CD4-positive, alpha-beta T cell treated with Interleukin-17A for 4 hours (primary cell): ENCODE data around the gene PDZD7.
A peak's percentile ranks its signal among the peaks of the same experiment; 100 is the strongest.

Experiments used
- DNase-seq: peaks from one replicate; pipeline ENCODE4 v3.0.0-alpha.2; 2020; ENCODE audit warnings: mixed read lengths

Gene PDZD7

DNA sequence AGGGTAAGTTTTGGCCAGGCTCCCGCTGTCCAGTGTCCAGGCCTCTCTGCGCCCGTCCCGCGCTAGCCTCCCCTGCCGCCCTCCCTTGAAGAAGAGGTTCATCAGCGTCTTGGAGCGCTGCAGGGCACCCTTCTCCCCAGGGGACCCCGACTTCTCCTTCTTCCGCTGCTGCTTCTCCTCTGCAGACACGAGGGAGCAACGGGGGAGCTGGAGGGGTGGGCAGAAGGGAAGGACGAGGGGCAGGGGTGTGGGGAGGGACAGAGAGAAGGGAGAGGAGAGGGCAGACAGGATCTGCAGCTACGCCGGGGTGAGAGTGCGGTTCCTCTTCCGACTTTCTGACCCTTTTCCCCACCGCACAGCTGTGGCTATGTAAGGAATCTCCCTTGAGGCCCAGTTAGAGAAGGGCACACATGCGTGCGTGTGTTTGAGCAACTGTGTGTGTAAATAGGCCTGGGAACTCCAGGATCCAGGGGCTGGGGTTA is 12.8 kb downstream of the PDZD7 start:
- no peak for DNase-seq

DNA sequence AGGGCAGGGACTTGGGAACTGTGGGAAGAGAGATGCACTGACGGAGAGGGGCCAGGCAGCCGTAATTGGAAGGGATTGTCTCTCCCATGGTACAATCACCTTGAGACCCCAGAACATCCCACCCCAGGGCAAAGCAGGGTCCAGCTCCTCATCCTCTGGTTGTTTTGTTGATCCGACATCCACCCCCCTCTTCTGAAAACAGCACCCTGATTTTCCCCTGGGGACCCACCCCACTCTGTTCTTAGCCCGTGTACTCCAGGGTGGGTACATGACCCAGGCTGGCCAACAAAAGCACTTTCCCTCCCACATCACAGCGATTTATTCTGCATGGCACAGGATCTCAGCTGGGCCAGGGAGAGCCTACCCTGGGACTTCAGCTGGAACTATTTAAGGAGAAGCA is 14.1 kb downstream of the PDZD7 start:
- DNase-seq: no peak

DNA sequence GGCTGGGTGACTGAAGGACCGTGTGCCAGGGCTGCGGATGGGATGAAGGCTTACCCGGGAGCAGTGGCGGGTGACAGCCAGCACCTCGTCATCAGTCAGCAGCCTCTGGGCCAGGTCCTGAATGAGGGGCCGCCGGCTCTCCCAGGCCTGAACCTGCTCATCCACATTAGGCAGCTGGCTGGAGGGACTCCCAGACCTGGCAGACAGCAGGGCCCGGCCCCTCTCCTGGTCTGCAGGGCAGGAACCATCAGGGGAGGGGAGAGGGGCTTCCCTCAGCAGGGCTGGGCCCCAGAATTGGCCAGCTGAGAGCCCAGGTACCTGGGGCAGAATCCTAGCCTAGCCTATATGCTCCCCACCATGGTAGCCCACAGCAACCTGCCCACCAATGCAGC is 15.4 kb downstream of the PDZD7 start:
- DNase-seq: no peak

DNA sequence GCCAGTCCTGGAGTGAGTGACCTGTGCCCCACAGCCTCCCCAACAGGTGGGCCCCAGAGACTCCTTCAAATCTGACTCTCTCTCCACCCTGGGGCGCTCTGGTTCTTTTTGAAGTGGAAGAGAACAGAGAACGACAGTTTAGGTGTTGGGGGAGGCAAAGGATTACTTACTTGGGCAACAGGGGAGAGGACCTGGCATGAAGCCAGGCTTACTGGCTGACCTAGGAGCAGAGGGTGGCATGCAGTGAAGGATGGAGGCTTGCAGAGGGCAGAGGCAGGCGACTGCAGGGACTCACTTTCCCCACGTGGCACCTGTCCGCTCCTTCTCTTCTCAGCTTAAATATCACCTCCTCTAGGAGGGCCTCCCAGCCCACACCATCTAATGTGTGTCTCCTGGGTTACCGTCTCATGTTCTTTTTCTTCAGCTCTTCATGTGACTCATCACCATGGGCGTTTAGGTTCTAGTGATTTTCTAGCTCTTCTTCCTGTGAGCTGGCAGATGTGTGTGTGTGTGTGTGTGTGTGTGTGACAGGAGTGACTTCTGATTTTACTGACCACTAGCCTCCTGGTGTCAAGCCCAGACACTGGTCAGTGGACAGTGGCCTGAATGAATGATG is 15.9 kb downstream of the PDZD7 start:
- DNase-seq: no peak

DNA sequence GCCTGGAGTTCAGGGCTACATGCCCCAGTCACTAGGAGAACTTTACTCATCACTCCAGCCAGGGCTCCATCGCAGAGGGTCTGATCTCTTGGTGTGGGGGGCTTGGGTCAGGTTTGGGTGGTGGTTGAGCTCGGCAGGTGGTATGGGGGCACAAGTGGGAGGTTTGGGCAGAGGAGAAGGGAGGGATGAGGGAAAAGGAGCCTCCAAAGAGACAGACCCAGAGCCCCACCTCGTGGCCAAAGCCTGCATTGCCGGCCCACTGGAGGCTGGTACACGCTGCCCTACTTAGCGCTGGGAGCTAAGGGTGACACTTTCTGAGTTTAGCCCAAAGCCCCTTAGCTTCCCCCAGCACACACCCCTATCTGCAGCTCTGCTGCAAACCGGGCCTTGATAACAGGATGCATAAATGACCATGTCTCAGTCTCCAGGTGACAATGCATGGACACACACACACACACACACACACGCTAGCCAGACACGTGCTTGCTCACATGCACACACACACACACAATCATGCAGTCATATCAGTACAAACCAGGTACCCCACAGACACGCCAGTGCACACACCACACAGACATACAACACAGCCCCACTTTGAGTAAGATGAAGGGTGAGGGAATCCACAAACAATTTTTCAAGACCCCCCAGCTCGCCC is 16.6 kb downstream of the PDZD7 start:
- peak; percentile 86 for DNase-seq

DNA sequence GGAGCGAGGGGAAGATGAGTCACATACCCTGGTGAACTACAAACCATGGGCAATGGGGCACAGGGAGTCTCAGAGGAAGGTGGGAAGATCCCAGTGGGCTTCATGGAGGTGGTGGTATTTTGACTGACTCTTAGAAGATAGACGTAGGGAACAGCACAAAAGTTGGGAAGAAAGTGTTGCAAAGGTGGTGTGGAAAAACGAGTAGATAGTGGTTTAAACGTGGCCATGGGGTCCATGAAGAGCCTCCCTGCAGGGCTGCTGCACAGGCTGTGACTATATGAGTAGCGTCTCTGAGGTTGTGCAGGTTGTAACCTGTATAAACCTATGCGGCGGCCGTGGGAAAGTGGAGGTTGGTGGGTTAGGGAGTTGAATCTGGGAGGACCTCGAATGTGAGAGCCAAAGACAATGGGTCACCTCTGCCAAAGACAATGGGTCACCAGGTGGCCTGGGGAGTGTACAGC is 17.5 kb downstream of the PDZD7 start:
- DNase-seq: no peak

DNA sequence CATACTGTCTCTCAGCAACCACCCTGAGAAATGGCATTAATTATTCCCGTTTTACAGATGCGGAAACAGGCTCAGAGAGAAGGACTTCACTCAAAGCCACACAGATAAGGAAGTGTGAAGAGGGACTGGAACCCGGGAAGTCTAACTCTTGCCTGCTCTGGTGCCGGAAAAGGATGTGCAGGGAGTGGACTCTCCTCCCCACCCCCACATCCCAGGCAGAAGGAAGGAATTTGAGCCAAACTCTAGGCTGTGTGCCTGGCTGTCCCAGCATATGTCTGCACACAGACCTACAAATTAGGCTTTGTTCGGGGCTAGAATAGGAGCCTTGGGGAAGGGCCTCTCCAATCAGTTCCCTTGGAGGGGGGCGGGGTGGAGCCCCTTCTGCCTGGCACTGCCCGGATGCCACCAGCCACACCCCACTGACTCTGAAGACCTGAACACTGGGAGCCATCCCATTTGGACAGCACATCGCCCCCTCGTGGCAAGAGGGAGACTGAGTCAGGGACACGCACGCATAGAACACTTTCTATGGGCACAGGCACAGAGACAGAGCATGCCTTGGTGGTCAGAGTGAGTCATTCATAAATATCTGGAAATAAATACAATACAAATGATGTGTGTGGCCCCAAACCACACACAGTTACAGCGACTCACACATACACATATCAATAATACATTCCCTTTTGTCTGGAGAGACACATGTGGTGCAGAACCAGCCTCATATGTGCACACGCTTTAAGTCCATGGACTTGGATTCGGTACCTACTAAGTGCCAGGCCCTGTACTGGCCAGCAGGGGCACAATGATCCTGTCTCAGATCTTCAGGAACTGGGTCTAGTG is 18.2 kb downstream of the PDZD7 start:
- peak; percentile 85 for DNase-seq

DNA sequence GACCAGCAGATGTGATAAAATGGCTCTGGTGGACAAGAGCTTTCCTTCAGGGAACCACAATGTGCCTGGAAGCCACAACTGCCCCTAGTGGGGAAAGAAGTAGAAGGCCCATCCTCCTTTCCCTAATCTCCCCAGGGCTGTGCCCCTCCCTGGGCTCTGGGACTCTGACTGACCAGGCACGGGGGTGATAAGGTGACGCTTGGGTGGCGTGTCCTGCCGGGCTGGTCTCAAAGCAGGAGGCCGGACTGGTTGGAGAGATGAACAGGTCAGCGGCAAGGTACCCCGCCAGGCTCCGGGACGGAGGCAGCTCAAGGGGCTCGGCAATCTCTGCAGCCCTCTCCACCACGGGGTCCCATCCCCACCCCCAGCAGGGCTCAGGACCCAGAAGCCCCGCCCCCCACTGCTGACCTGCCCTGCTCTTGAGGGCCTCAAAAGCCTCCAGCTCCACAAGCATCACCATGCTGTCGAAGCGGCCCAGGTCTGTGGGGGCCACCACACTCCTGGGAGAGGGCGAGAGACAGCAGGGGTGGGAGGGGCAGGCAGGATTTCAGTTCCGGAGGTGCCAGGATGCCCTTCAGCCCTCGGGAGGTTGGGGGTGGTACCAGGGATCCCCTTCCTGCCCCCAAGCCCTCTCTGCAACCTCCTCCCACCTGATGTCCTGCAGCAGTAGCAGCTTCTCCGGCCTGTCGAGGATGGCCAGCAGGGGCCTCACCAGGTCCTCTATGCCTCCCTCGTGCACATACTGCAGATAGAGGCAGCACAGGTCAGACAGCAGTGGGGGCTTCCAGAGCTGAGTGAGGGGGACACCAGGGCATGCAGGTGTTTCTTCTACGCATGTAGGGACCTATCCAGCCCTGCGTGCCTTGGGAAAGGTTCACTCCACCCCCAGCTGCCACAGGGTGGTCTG is 19.2 kb downstream of the PDZD7 start:
- no peak for DNase-seq

DNA sequence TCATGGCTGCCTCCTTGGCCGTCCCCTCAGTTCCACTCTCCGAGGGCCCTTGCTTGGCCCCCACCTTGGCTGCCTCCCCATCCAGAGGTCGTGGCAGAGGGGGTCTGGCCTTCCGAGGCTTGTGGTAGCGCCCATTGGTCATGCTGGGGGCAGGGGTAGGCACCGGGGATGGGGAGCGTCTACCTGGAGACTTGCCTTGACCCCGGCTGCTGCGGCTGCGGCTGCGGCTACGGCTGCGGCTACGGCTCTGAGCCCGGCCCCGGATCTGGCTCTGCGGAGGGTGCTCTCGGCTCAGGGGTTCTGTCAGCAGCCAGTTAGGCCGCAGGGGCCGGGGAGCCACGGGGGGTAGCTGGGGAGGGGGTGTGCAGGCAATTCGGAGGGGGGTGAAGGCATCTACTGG is 20.6 kb downstream of the PDZD7 start:
- no peak for DNase-seq

DNA sequence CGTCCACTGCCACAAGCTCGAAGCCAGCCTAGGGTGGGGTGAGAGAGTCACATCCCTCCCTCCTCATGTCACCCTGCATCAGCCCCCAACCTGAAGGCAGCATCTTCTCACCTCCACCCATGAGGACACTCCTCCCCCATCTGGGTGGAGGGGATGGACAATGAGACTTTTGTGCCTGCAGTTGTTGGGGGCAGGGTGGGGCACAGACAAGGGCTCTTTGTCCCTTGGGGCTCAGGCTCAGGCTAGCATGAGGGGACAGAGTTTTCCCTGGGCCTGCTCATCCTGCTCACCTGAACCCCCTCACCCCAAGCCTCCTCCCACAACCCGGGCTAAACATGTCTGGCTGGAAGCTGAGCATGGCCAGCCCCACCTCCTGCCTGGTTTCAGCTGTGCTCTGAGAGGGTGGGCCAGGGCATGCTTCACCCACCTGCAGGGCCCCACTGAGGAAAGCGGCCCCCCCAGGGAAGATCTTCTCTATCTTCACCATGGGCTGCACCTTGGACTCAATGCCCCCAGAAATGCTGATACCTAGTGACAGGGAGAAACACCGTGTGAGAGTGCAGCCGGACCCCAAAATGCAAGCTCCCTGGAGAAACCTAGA is 22.0 kb downstream of the PDZD7 start:
- DNase-seq: no peak

DNA sequence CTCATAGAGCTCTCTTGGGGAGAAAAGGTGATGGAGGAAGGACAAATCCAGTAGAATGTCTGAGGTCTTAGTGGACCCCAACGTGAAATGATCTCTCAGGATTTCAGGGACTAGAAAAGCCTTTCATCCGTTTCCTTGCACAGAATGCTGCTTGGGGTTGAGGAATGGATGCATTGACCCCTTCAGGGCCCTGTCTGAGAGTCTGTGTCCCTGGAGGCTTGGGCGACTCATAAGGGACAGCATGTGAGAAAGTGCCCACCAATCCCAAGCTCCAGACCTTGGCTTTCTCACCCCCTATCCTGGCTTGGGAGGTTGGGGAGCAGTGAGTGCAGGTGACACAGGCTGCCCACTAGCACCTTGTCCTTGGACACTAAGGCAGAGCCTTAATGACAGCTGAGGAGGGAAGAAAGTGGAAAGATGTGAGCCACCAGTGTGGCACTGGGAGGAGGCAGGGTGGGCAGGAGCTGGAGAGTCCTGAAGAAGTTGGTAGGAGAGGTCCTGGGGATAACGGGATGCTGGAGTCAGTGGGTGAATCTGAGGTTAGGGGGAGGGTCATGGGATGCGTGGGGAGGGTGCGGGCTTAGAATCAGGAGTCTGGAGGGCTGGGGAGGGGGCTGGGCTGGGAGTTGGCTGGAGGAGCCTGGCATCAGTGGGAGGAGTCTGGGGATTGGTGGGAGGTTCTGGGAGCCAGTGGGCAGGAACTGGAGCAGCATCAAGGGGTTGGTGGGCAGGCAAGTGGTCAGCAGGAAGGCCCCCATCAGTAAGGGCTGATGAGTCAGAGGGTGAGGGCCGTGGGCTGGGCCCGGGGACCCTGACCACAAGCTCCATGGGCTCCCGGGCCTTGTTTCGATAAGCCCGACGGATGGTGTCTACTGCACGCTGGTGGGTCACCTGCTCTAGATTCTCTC is 22.8 kb downstream of the PDZD7 start:
- DNase-seq: no peak

DNA sequence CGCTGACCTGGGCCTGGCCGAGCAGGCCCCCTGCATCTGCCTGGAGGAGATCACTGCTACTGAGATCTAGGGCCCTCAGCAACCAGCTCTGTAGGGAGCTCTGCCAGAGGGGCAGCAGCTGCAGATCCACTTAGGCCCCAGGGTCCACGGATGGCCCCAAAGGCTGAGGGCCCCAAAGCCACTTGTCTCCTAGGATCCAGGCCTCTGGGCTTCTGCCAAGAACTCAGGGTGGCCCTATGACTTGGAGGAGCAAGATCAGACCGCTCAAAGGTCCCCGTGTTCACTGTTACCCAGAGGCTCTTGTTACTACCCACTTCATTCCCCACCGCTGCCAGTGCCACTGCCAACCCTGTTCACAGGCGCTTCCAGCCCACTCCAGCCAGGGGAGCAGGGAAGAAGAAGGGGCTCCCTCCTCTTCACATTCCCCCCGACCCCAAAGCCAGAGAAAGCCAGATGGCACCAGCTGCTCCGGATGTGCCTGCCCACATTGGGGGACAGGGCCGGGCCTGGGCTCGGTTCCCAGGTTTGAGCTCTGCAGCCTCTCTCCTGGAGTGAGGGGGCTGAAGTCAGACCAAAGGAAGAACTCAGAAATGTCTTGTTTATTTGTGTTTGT is 23.7 kb downstream of the PDZD7 start:
- DNase-seq: no peak

DNA sequence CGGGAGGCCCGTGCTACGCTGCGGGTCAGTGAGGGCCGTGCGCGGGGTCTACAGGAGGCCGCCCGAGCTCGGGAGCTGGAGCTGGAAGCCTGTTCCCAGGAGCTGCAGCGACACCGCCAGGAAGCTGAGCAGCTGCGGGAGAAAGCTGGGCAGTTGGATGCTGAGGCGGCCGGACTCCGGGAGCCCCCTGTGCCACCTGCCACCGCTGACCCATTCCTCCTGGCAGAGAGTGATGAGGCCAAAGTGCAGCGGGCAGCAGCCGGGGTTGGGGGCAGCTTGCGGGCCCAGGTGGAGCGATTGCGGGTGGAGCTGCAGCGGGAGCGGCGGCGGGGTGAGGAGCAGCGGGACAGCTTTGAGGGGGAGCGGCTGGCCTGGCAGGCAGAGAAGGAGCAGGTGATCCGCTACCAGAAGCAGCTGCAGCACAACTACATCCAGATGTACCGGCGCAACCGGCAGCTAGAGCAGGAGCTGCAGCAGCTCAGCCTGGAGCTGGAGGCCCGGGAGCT is 24.3 kb downstream of the PDZD7 start:
- DNase-seq: no peak

DNA sequence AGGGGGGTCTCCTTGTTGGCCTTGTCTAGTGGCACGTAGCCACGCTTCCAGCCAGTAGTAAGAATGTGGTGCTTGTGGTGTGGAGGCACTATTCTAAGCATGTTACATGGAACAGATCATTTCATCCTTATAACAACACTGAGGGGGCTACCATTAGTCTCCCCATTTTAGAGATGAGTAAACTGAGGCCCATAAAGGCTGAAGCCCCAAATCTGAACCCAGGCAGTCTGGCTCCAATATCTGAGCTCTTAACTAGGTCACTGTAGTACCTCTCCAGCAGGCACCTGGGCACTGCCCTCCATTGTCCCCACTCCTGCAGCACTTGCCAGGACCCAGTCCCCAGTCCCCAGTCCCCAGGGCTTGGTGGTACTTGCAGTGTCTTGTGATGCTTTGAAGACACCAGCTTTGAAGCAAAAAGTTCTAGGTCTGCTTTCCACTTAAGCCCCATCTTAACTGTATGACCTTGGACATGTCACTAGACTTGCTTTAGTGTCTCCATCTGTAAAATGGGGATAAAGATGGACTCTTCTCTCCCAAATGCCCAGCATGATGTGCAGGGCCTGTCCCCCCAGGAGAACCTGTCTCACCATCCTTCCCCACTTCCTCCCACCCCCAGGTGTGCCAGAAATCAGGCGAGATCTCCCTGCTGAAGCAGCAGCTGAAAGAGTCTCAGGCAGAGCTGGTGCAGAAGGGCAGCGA is 24.9 kb downstream of the PDZD7 start:
- no peak for DNase-seq

DNA sequence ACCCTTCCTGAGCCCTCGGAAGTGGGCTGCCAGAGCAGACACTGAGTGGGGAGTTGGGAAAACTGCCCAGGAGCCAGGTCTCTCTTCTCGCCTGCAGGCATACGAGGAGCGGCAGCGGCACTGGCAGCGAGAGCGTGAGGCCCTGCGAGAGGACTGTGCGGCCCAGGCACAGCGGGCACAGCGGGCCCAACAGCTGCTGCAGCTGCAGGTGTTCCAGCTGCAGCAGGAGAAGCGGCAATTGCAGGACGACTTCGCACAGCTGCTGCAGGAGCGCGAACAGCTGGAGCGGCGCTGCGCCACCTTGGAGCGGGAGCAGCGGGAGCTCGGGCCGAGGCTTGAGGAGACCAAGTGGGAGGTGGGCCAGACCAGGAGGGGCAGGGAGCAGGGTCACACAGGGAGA is 25.6 kb downstream of the PDZD7 start:
- no peak for DNase-seq

DNA sequence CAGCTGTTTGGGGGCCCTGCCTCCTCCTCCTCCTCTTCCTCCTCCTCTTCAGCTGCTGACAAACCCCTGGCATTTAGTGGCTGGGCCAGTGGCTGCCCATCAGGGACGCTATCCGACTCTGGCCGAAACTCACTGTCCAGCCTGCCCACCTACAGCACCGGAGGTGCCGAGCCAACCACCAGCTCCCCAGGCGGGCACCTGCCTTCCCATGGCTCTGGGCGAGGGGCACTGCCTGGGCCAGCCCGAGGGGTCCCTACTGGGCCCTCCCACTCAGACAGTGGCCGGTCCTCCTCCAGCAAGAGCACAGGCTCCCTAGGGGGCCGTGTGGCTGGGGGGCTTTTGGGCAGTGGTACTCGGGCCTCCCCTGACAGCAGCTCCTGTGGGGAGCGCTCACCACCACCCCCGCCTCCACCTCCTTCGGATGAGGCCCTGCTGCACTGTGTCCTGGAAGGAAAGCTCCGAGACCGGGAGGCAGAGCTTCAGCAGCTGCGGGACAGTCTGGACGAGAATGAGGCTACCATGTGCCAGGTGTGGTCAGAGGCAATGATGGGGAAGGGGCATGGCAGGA is 27.2 kb downstream of the PDZD7 start:
- no peak for DNase-seq

DNA sequence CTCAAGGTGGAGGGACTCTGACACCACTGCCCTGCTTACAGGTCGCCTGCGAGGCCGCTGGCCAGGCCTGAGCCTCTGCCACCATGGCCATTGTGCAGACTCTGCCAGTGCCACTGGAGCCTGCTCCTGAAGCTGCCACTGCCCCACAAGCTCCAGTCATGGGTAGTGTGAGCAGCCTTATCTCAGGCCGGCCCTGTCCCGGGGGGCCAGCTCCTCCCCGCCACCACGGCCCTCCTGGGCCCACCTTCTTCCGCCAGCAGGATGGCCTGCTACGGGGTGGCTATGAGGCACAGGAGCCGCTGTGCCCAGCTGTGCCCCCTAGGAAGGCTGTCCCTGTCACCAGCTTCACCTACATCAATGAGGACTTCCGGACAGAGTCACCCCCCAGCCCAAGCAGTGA is 28.5 kb downstream of the PDZD7 start:
- no peak for DNase-seq

DNA sequence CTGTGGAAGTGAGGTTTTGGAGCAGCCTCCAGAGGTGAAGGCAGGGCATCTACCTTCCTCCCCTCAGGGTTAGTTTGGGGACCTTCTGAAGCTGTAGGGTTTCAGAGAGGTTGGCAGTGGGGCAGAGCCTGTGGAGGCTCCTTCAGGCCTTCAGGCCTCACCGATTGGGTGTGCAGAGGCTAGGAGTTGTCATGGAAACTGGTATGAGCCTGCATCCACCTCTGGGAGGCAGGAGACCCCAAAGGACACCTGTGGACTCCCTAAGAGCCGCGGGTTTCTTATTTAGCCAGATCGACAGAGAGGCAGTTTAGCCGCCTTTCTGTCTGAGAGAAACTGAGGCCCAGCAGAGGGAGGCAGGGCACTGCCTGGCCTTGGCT is 29.3 kb downstream of the PDZD7 start:
- DNase-seq: no peak

DNA sequence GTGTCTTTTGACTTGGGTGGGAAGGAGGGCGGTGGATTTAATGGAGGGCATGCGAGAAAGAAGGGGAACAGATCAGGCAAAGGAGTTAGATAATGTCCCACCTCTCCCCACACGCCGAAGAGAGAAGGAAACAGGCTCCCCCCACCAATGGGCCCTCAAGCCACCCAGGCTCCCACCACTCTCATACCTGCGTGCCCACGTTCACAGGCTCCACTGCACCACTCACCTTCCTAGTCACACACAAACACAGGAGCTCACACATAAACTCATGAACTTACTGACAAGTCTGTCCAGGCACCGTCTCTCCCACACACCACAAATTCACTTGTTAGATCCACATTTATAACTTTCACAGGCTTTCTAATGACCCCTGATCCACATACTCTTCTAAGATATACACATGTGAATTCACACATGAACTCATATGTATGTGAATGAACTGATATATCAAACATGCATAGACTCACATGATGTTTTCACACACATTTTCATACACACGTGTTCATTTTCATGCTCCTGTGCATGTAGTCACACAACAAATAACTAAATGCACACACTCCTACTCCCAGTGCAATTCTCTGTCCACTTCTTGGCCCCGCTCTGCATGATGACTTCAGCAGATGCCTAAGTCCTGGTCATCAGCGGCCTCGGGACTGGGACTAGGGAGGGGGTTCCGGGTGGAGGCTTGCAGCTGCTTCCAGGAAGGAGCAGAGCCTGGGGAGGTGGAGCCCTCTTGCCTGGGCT is 29.8 kb downstream of the PDZD7 start:
- DNase-seq: no peak
